ENCODE data around the gene DBNDD2.

GRCh38 chr20:45407067-45407745, 883 bp upstream of the DBNDD2 start:
- TF ChIP-seq CTCF (conservative IDR thresholded peaks at IDR 0.05; ENCODE audit: low read depth, low read length) (no peak), EZH2 (IDR thresholded peaks at IDR 0.05; ENCODE audit: borderline replicate concordance, low read depth, low read length, poor library complexity, severe bottlenecking) (no peak)
